ENCODE data around the gene NECTIN3.

NECTIN3 gene, protein sequence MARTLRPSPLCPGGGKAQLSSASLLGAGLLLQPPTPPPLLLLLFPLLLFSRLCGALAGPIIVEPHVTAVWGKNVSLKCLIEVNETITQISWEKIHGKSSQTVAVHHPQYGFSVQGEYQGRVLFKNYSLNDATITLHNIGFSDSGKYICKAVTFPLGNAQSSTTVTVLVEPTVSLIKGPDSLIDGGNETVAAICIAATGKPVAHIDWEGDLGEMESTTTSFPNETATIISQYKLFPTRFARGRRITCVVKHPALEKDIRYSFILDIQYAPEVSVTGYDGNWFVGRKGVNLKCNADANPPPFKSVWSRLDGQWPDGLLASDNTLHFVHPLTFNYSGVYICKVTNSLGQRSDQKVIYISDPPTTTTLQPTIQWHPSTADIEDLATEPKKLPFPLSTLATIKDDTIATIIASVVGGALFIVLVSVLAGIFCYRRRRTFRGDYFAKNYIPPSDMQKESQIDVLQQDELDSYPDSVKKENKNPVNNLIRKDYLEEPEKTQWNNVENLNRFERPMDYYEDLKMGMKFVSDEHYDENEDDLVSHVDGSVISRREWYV

GRCh38 chr3:111071257-111072030, at the start of gene NECTIN3:
Gene NECTIN3 (plus strand): TSS chr3:111071816. CDS start chr3:111072018, 202 bp downstream.
- peak; percentile 65 for DNase-seq (ENCODE audit: low read depth)

DNA sequence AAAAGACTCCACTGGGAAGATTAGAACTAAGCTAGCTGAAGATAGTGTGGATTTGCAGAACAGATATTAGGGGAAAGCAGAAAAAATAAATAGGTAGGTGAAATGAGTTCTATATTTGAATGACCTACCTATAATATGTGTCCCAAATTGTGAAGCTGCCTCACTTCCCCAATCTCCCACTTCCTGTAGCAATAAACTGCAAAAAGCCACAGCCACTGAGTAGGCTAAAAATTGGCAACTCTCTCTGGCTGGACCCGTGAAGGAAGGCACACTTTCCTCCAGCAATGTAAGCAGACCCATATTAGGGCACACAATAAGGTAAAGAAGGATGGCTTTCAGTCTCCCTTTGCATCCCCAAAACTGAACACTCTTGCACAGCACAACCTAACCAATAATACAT, 43.7 kb upstream of the NECTIN3 start:
- no peak for DNase-seq (ENCODE audit: low read depth)

- DNase-seq (ENCODE audit: low read depth): no peak
Observed at GRCh38 chr3:111031538-111031937, 40.1 kb upstream of the NECTIN3 start.

- no peak for DNase-seq (ENCODE audit: low read depth)
Observed at GRCh38 chr3:111032677-111033076, 38.9 kb upstream of the NECTIN3 start.

DNA sequence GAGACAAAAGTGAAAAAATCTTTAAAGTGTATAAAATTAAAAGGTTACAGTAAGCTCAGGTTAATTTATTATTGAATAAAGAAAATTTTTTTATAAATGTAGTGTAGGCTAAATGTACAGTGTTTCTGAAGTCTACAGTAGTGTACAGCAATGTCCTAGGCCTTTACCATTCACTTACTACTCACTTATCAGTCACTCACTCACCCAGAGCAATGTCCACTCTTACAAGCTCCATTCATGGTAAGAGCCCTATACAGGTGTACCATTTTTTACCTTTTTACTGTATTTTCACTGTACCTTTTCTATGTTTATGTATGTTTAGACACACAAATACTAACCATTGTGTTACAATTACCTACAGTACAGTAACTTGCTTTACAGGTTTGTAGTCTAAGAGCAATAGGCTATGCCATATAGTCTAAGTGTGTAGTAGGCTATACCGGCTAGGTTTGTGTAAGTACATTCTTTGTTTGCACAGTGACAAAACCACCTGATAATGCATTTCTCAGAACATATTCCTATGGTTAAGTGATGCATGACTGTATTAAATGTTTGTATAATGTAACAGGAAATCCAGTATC, 38.1 kb upstream of the NECTIN3 start:
- no peak for DNase-seq (ENCODE audit: low read depth)

DNA sequence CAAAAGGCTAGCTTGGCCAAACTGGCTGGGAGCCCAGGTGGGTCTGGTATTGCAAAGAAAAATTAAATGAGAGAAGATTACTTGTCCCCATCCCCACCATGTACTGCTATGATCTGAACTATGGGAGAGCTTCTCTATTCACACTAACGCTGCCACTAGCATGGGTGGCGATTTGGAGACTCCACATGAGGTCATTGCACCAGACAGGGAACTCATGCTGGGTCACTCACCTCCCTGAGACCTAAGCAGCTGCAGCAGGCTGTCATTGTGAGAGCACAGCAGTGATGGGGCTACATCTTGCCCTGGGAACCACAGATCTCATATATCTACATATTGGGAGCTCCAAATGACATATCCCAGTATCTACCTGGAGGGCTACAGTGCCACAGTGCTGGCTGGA, 36.3 kb upstream of the NECTIN3 start:
- no peak for DNase-seq (ENCODE audit: low read depth)

DNA sequence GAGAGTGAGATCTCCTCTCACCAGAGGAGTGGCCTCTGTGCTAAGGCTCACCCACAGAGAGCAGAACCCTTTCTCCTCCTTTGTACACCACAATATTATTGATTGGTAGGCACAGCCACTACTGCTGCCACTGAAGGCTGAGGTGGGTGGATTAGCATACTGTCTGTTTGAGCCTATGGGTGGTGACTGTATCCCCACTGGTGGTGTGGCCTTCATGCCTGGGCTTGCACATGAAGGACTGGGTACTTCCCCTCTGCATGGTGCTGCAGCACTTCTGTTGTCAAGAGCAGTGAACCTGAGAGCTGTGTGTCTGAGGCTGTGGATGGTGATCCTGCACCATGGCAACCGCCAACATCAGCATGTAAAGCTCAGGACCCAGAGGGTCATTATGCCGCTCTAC, 35.7 kb upstream of the NECTIN3 start:
- no peak for DNase-seq (ENCODE audit: low read depth)

GRCh38 chr3:111040959-111041358, 30.7 kb upstream of the NECTIN3 start:
- no peak for DNase-seq (ENCODE audit: low read depth)

- no peak for DNase-seq (ENCODE audit: low read depth)
Observed at GRCh38 chr3:111045564-111045963, 26.1 kb upstream of the NECTIN3 start.

DNA sequence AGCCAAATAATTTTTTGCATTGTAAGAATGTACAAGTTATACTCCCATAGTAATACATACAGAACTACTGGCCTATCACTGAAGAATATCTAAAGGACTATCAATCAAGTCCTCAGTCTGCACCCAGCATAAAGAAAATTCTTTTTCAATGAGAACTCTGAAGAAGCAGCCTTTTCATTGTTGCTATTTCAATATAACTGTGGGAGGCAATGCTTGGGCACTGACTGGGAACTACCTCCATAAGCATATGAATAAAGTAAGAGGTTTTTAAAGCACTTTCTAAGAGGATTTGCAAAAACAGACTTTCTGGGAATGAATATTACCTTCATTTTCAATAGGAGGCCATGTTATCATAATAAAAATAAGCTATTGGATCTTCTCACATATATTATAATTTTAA, 24.6 kb upstream of the NECTIN3 start:
- DNase-seq (ENCODE audit: low read depth): no peak

- no peak for DNase-seq (ENCODE audit: low read depth)
Observed at GRCh38 chr3:111047812-111048435, 23.7 kb upstream of the NECTIN3 start.

- DNase-seq (ENCODE audit: low read depth): no peak
Observed at GRCh38 chr3:111051354-111051753, 20.3 kb upstream of the NECTIN3 start.

GRCh38 chr3:111068574-111068973, 3.0 kb upstream of the NECTIN3 start:
- no peak for DNase-seq (ENCODE audit: low read depth)

DNA sequence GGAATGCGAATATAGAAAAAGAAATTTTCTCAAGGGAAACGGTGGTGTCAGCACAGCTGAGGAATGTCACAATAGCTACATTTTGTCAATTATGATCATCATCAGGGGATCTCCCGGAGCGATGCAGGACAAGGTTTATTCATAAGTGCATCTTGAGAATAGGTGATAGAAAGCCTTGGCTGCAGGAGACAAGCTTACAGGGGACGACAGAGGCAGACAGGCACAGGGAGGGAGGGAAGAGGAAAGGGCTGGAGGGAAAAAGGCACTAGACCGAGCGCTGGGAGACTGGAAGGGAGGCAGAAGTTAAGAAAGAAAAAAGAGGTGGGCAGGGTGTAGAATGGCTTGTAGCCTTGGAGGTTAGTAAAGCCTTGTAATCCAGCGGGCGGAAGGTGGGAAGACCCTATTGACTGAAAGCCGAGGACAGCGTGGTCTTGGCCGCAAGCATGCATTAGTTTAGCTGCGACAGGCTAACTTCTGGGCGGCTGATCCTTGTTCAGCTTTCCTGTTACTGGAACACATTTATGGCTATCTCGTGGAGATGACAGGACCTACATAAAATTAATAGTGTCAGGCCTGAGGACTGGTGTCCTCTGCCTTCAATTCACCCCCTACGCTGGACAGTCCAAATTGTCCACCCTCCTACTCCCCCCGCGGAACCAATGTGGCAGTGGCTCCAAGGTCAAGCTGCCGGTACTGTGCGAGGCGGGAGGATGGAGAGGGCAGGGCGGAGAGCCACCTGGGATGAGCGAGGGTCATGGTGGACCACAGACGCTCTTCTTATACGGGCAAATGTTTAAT, 1.4 kb upstream of the NECTIN3 start:
- DNase-seq (ENCODE audit: low read depth): no peak

DNA sequence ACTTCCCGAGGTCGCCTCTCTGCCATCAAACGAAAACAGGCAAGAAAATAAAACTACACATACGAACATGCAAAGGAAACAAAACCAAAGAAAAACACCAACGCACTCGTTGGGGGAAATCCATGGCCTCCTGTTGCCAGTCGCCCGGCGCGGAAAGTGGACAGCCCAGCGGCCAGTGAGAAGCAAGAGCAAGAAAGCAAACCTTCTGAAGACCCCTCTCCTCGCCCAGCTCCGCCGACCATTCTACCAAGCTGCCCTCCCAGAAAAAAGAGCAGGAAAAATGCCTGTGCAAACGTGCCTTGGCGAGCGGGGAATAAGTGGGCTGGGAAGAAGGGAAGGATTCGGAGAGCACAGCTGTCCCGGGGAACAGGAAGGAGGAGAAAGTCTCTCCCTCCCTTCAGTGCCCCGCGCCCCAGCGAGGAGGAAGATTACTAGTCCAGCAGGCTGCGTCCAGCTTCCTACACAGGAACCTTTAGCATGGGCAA, 802 bp upstream of the NECTIN3 start:
- DNase-seq (ENCODE audit: low read depth): no peak

GRCh38 chr3:111072031-111072921, 660 bp downstream of the NECTIN3 start:
- no peak for DNase-seq (ENCODE audit: low read depth)

- DNase-seq (ENCODE audit: low read depth): no peak
Observed at GRCh38 chr3:111073218-111073617, 1.6 kb downstream of the NECTIN3 start.

GRCh38 chr3:111076732-111077131, 5.1 kb downstream of the NECTIN3 start:
- no peak for DNase-seq (ENCODE audit: low read depth)

GRCh38 chr3:111077369-111077768, 5.8 kb downstream of the NECTIN3 start:
- no peak for DNase-seq (ENCODE audit: low read depth)

DNA sequence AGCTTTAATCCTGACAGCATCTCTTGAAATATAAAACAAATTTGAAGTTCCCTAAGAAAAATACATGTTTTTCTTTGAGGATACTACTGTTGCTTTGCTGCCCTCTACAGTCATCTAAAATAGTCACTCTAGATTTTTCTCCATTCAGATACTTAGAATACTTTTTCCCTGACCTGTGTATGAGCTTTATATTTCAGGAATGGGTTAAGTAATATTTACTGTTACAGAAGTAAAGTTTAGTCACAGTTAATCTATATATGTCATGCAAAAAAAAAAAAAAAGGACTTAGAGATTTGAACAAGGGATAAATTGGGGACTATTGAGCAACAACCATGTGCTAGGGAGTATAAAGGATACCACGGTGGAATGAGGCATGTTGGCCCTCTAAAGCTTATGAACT, 8.8 kb downstream of the NECTIN3 start:
- no peak for DNase-seq (ENCODE audit: low read depth)

All from stimulated activated CD8-positive, alpha-beta memory T cell treated with anti-CD3 and anti-CD28 coated beads, Interleukin-15, amount 100 ng/mL, for 1 hour (primary cell).